Right lobe of liver (tissue), 4 donors: ENCODE measurements around the gene RBM47.

Experiments used
- POLR2A ChIP-seq: fragments of 450-650 bp; IDR thresholded peaks from one replicate; pipeline ENCODE4 v1.6.1; 2017; ENCODE audit warnings: antibody characterized with exemption, mild to moderate bottlenecking
- TF ChIP-seq, protein P1 (sequence below), 4 donors: fragments of 200-600 bp in 3 of 4; fragments of 450-650 bp in 1 of 4; IDR thresholded peaks; one replicate each; pipeline versions ENCODE4 v1.5.1 to v1.8.0; 2016 to 2022; ENCODE audit warnings: antibody characterized with exemption in 4 of 4, mild to moderate bottlenecking in 2 of 4
- donor health status: DM: no; HTN: no; CAD: no.
- donor health status: DM: no; HTN: no; CAD: no.
- donor health status: DM: no; HTN: yes; CAD: no.

DNA sequence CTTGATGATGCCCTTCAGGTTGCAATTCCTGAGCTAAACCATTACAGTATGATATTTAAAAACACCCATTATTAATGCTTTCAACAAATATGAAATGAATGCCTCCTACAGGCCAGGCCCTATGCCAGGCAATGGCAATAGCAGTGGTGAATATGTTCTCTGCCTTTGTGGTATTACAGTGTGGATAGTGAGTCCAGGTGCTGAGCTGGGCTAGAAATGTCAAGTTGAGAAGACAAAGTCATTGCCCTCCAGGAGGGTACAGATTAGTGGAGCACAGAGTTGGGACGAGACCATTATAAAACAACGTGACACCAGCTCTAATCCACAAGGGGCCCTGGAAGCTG is 81.9 kb downstream of the RBM47 start:
- TF ChIP-seq, protein P1, sequence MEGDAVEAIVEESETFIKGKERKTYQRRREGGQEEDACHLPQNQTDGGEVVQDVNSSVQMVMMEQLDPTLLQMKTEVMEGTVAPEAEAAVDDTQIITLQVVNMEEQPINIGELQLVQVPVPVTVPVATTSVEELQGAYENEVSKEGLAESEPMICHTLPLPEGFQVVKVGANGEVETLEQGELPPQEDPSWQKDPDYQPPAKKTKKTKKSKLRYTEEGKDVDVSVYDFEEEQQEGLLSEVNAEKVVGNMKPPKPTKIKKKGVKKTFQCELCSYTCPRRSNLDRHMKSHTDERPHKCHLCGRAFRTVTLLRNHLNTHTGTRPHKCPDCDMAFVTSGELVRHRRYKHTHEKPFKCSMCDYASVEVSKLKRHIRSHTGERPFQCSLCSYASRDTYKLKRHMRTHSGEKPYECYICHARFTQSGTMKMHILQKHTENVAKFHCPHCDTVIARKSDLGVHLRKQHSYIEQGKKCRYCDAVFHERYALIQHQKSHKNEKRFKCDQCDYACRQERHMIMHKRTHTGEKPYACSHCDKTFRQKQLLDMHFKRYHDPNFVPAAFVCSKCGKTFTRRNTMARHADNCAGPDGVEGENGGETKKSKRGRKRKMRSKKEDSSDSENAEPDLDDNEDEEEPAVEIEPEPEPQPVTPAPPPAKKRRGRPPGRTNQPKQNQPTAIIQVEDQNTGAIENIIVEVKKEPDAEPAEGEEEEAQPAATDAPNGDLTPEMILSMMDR (IDR thresholded peaks at IDR 0.05): no peak
- no peak for TF ChIP-seq POLR2A
